HG02798 (cell line): ENCODE results near the gene FBLN1.
"Not testable (repeated sequence)": the region's sequence is repeated elsewhere in the genome, so short reads cannot be mapped to it uniquely, and the experiment has no call there.

ENCODE experiments used
- ATAC-seq: cut with Tn5 transposase; IDR thresholded peaks from one replicate; pipeline ENCODE4 v1.9.1; 2021; ENCODE audit warnings: mild to moderate bottlenecking; ENCODE audit not compliant: unreplicated experiment, poor library complexity

Gene FBLN1

DNA sequence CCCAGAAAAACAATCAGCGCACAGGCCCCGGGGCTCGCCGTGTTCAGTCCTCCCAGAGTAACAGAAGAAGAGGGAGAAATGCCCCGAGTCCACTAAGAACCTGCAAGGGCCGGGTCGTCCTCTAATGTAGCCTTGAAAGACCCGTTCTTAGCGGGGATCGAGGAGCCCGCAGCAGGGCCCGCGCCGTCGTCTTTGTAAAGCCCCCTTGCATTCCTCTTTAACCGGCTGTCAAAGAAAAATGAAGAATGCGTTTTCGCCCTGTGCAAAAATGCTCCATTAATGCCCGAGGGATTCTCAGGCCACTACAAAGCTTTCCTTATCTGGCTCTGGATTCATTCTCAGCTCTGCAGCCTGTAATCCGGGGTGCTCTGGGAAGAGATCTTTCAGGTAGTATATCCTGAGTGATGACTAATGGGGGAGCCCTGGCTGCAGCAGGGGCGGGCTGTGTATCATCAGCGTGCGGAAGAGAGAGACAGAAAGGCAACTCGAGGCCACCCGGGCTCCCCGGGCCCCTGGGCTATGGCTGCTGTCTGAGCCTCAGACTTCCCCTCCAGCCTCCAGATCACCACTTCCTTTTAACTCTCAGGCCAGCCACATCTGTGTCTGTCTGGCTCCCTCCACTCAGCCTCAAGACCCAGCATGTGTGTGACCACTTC lies 78.2 kb downstream of the FBLN1 start:
- no peak for ATAC-seq

- no peak for ATAC-seq
Measured at GRCh38 chr22:45581549-45582080, 78.9 kb downstream of the FBLN1 start.

GRCh38 chr22:45582236-45582954 lies 79.7 kb downstream of the FBLN1 start:
- ATAC-seq: no peak

GRCh38 chr22:45582955-45583320 lies 80.3 kb downstream of the FBLN1 start:
- no peak for ATAC-seq

- no peak for ATAC-seq
Measured at GRCh38 chr22:45583504-45583903, 80.8 kb downstream of the FBLN1 start.

GRCh38 chr22:45584121-45584570 lies 81.5 kb downstream of the FBLN1 start:
- ATAC-seq: no peak

GRCh38 chr22:45584621-45585436 lies 82.1 kb downstream of the FBLN1 start:
- no peak for ATAC-seq

DNA sequence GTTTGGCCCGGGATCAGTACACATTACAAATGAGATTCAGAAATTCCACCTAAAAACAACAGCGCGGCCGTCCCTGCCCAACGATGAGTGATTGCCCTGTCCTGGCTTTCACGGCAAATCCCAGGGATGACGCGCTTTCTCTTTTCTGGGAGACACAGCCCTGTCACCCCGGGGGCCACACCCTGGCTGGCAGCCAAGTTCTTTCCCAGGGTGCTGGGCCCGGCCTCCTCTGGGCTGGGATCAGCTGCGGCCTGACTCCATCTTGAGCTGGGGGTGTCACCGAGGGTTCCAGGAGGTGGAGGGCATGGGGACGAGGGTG lies 82.7 kb downstream of the FBLN1 start:
- ATAC-seq: no peak

DNA sequence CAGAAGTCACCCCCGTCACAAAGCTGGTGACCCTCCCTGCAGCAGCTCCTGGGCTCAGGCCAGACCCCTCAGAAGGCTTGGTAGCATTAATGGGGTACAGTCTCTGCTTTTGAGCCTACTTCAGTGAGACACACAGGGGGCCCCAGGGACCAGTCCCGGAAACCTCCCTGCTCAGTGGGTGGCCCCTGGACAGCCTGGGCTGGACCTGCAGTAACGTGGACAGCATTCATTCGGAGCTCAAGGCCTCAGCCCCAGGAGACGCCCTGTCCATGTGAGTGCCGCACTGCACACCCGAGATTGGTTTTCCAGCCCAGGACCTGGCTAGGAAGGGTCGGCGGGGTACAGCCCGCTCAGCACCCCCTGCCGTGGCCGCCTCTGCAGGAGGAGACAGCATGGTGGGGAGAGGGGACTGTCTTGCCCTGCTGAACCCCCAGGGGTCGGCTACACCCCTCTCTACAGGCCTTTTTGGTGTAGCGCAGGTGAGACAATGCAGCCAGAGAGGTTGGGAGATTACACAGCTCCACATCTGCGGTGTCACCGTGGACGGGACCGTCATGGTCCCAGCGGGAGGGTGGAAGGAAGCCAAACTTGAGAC lies 83.4 kb downstream of the FBLN1 start:
- no peak for ATAC-seq

GRCh38 chr22:45586651-45587405 lies 84.1 kb downstream of the FBLN1 start:
- ATAC-seq: no peak

GRCh38 chr22:45587638-45588505 lies 85.2 kb downstream of the FBLN1 start:
- ATAC-seq: no peak

DNA sequence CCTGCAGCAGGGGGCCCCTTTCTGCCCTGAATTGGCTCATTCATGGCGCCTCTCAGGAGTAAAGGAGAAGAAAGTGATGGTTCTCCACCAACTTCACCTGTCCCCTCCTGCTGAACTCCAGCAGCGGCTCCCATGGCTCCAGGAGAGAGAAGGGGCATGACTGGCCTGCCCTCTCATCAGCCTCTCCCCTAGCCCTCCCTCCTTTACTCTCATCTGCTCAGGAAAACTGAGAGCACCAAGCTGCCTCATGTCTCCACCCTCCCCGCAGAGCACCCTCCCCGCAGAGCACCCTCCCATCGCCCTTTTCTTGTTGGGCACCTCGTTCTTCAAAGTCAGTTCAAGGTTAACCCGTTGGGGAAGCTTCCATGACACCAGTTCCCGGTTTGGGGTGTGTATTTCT lies 86.9 kb downstream of the FBLN1 start:
- no peak for ATAC-seq

DNA sequence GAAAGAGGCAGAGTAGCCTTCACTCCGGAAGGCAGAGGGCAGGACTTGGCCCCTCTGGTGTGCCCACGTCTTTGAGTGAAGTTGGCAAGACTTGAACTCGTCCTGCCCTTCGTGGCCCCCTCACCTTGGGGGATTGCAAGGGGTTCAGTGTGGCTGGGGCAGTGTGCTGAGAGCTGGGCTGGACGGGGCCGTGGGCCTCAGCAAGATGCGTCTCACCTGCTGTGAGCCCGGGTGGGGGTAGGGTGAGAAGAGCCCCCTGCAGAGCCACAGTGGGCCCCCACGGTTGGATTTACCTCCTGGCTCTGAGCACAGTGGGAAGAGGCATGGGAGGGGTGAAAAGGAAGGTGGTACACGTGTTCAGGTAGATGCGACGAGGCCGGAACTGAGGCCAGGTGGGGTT lies 87.6 kb downstream of the FBLN1 start:
- ATAC-seq: no peak

GRCh38 chr22:45591633-45592213 lies 89.0 kb downstream of the FBLN1 start:
- ATAC-seq: not testable (repeated sequence)

DNA sequence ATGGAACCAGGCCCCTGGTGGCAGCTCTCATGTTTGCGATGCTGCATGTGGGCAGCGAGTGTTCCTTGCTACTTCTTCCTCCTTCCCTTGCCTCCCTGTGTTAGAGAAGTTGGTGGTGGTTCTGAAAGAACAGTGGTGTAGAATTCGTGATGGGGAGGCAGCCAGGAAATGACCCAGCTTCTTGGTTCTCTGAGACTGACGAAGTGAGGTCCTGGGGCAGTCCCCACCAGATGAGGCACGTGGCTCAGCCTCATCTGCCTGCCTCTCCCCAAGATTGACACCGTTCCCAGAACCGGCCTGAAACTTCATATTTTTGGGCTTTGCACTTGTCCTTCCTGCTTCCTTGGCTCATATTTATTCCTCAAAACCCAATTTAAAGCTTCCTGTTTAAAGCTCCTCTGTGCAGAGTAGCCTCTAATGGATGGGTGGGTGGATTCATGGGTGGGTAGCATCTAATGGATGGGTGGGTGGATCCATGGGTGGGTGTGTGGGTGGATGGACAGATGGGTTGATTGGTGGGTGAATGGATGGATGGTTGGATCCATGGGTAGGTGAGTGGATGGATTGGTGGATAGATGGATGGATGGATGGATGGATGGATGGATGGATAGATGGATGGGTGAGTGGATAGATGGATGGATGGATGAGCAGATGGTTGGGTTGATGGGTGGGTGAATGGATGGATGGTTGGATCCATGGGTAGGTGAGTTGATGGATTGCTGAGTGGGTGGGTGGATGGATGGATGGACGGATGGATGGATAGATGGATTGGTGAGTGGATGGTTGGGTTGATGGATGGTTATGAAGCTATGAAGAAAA lies 91.6 kb downstream of the FBLN1 start:
- no peak for ATAC-seq

- no peak for ATAC-seq
Measured at GRCh38 chr22:45597460-45598192, 94.9 kb downstream of the FBLN1 start.

- no peak for ATAC-seq
Measured at GRCh38 chr22:45598596-45599217, 96.0 kb downstream of the FBLN1 start.
